GM18507 (cell line): ENCODE measurements around the gene CCDC134.
A peak's percentile ranks its signal among the peaks of the same experiment; 100 is the strongest.

Experiments
- DNase-seq: peaks from one replicate; pipeline ENCODE4 v3.0.0; 2011; ENCODE audit warnings: low read depth; ENCODE audit not compliant: insufficient read length; ENCODE audit errors: extremely low spot score
- FAIRE-seq: peaks from 2 replicates; lab custom pipeline; 2011; peaks lifted over from hg19 to GRCh38; lab: Jason Lieb, UNC

Gene CCDC134

GRCh38 chr22:41800348-41801146 lies at the start of gene CCDC134:
CCDC134 (plus strand) TSS chr22:41800679; CDS start chr22:41808891, 8,212 bp downstream.
- FAIRE-seq (peak; percentile 99), DNase-seq (peak; percentile 95)

- no peak for DNase-seq
- FAIRE-seq, result peak; percentile 84
Measured at GRCh38 chr22:41752011-41752970, 48.2 kb upstream of the CCDC134 start.

- FAIRE-seq (no peak), DNase-seq (no peak)
Measured at GRCh38 chr22:41753984-41754383, 46.5 kb upstream of the CCDC134 start.

GRCh38 chr22:41757502-41757901 lies 43.0 kb upstream of the CCDC134 start:
- DNase-seq, result no peak
- FAIRE-seq, result no peak

GRCh38 chr22:41758231-41758630 lies 42.2 kb upstream of the CCDC134 start:
- FAIRE-seq (no peak), DNase-seq (no peak)

GRCh38 chr22:41762980-41763779 lies 37.3 kb upstream of the CCDC134 start:
- FAIRE-seq, result peak; percentile 63
- DNase-seq, result no peak

- no peak for FAIRE-seq
- no peak for DNase-seq
Measured at GRCh38 chr22:41766476-41766875, 34.0 kb upstream of the CCDC134 start.

- DNase-seq, result no peak
- FAIRE-seq, result no peak
Measured at GRCh38 chr22:41768430-41768829, 32.0 kb upstream of the CCDC134 start.

- DNase-seq (no peak), FAIRE-seq (no peak)
Measured at GRCh38 chr22:41770715-41771468, 29.6 kb upstream of the CCDC134 start.

- FAIRE-seq (no peak), DNase-seq (no peak)
Measured at GRCh38 chr22:41772198-41772597, 28.3 kb upstream of the CCDC134 start.

GRCh38 chr22:41772645-41773044 lies 27.8 kb upstream of the CCDC134 start:
- FAIRE-seq (no peak), DNase-seq (no peak)

GRCh38 chr22:41775338-41775737 lies 25.1 kb upstream of the CCDC134 start:
- FAIRE-seq (no peak), DNase-seq (no peak)

- FAIRE-seq (no peak), DNase-seq (no peak)
Measured at GRCh38 chr22:41775976-41776375, 24.5 kb upstream of the CCDC134 start.

GRCh38 chr22:41776381-41776780 lies 24.1 kb upstream of the CCDC134 start:
- DNase-seq (no peak), FAIRE-seq (no peak)

GRCh38 chr22:41777749-41778425 lies 22.6 kb upstream of the CCDC134 start:
- no peak for DNase-seq
- no peak for FAIRE-seq

- no peak for FAIRE-seq
- no peak for DNase-seq
Measured at GRCh38 chr22:41779929-41780505, 20.5 kb upstream of the CCDC134 start.

- FAIRE-seq, result peak; percentile 98
- DNase-seq, result peak; percentile 70
Measured at GRCh38 chr22:41780746-41781505, 19.6 kb upstream of the CCDC134 start.
